Effector memory CD8-positive, alpha-beta T cell (primary cell): ENCODE data around the gene LITAFD.
A peak's percentile ranks its signal among the peaks of the same experiment; 100 is the strongest.

Experiments
- ATAC-seq: fragments of 150-1000 bp; cut with Tn5 transposase; replicated peaks from 2 replicates; pipeline ENCODE4 v1.10.0; 2021; ENCODE audit warnings: mild to moderate bottlenecking, moderate library complexity
- DNase-seq, 3 experiments: peaks; one replicate each; pipeline ENCODE4 v3.0.0; 2021
- H3K27ac Mint-ChIP-seq, 2 donors: one replicate each; pipeline ENCODE4 v1.8.0; 2022; ENCODE audit warnings: mild to moderate bottlenecking in 2 of 2, mixed read lengths in 2 of 2, moderate library complexity in 2 of 2
- H3K27me3 Mint-ChIP-seq, 2 donors: one replicate each; pipeline ENCODE4 v1.8.0; 2022; ENCODE audit warnings: mixed read lengths in 2 of 2
- H3K36me3 Mint-ChIP-seq: one replicate; pipeline ENCODE4 v1.8.0; 2022; ENCODE audit warnings: mild to moderate bottlenecking, moderate library complexity, mixed read lengths; ENCODE audit not compliant: insufficient read depth
- H3K4me1 Mint-ChIP-seq, 2 donors: one replicate each; pipeline ENCODE4 v1.8.0; 2022; ENCODE audit warnings: low read depth in 2 of 2, mixed read lengths in 2 of 2
- H3K4me3 Mint-ChIP-seq, 2 donors: one replicate each; pipeline ENCODE4 v1.8.0; 2022; ENCODE audit warnings: mild to moderate bottlenecking in 2 of 2, mixed read lengths in 2 of 2, moderate library complexity in 2 of 2
- H3K9me3 Mint-ChIP-seq, 2 donors: one replicate each; pipeline ENCODE4 v1.8.0; 2022; ENCODE audit warnings: mixed read lengths in 2 of 2

The LITAFD gene

DNA sequence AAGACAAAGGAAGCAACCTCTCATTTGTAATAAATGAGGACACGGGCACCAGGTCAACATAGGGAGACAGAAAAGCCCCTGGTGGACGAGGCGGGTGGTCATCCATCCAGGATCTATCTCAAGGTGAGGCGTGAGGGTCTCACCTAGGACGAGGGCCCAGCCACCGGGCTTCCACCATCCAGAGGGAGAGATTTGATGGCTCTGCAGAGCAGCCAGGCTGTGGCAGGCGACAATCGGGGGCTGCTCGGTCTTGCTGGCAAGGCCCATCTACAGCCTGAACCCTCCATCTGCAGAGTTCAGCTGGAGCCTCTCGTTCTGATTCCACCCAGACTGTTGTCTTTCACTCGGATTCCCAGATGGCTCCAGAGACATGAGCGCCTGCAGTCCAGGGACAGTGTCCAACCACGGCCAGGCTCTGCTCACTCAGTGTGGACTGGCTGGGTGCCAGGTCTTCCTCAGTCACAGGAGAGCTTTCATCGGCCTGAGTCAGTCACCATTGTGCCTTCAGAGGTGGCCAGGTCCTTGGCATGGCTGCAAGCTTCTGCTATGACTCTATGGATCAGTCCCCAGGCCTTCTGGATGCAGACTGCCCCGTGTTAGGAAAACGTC lies 5.9 kb downstream of the LITAFD start:
- Mint-ChIP-seq H3K36me3 (peaks cover 38% of the 10 kb centered on the region), H3K27me3 (peaks cover 9 to 15% of the 10 kb centered on the region in 2 donors), H3K4me3 (no peak overlapping the region), H3K9me3 (no peaks in the 10 kb centered on the region), H3K27ac (no peak overlapping the region), H3K4me1 (peaks cover 12 to 22% of the 10 kb centered on the region in 2 donors)
- DNase-seq: no peak
- no peak for ATAC-seq

DNA sequence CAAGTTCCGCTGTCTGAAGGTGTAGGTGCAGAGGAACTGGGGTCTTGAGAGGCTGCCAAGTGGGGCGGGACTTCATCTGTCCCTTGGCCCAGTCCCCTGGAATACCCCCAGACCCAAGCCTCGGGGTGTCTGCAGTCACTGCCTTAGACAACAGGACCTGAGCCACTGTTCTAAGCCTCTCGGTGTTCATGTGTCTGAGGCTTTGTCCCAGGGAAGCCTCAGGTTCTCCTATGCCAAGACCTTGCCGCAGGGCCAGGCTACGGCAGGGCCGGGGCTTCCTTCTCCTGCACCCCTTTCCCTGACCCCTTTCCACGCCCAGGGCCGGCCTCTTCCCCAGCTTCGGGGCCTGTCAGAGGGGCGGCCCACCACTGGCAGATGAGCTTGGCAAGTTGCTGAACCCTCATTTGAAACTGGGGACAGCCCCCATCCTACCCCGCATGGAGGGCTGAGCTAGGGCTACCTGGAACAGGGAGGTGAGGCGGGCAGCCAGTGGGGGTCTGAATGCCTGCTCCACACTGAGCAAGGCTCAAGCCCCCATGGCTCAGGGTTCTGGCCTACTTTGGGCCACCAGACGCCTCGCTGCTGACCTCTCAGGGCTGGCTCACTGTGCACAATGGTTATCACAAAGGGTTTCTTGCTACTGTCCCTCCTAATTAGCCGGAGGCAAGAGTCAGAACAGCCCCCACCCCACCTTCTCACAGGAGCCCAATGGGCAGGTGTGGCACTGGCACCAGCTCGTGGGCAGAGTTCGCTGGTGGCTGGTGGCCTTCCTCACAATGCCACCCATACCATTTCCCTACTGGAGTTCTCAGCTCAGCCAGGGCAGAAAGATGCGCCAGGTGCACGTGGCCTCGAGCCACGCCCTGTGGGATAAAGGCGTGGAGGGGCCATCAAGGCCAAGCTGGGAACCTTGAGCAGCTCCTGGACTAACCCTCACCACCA lies 7.1 kb downstream of the LITAFD start:
- Mint-ChIP-seq H3K27me3 (peaks cover 9 to 15% of the 10 kb centered on the region in 2 donors), H3K27ac (no peak overlapping the region), H3K36me3 (peaks cover 49% of the 10 kb centered on the region), H3K4me1 (peaks cover 12 to 22% of the 10 kb centered on the region in 2 donors), H3K9me3 (no peaks in the 10 kb centered on the region), H3K4me3 (no peak overlapping the region)
- ATAC-seq (no peak), DNase-seq (no peak)

DNA sequence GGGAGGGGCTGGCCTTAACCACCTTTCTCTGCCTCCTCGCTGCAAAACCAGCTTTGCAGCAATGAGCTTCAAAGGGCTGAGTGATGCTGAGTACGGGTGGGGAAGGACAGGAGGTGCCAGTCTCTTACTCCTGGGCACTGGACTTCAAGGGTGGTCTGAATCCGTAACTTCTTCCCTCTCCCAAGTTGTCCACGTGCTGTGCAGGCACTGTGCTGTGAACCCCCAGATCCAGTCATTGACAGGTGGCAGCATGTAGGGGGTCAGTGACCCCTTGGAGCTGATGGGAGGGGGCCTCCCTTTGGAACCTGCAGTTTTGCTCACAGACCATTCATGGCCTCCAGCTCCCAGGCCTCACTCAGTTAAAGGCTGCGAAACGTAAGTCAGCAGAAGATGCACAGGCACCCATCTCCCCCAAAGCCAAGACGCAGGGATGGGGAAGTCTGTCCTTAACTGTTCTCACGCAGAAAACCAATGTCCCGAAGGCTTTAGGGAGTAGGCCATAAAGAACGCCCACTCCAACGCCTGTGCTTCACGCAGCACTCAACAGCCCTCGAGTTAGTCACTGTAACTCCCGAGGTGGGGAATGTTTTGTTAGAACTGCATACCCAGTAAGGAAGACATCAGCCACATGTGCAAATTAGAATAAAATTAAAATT lies 7.9 kb downstream of the LITAFD start:
- peaks cover 12 to 22% of the 10 kb centered on the region in 2 donors for H3K4me1 Mint-ChIP-seq
- H3K27me3 Mint-ChIP-seq: peaks cover 9 to 13% of the 10 kb centered on the region in 2 donors
- DNase-seq (no peak), ATAC-seq (no peak)
- H3K9me3 Mint-ChIP-seq: no peaks in the 10 kb centered on the region
- no peak overlapping the region for H3K4me3 Mint-ChIP-seq
- H3K27ac Mint-ChIP-seq: peak overlapping the region in 1 of 2 donors; percentile 85
- H3K36me3 Mint-ChIP-seq: peaks cover 57% of the 10 kb centered on the region

DNA sequence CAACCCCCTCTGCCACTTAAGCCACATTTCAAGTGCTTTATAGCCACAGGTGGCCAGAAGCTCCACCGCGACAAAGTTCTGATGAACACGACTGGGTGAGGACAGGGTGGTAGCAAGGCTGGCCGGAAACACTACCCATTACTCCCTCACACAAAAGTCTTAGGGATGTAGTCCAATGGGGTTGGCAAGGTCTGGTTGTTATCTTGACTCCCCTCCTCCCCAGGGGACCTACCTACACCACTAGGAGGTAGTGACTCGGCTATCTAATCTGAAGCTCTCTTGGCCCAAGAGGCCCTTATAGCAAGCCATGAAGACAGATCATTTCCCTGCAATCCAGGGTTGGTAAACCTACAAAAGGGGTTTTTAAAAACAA lies 8.4 kb downstream of the LITAFD start:
- Mint-ChIP-seq H3K36me3 (peaks cover 63% of the 10 kb centered on the region), H3K4me1 (peaks cover 11 to 21% of the 10 kb centered on the region in 2 donors), H3K4me3 (no peak overlapping the region), H3K27me3 (peaks cover 5 to 8% of the 10 kb centered on the region in 2 donors), H3K27ac (peak overlapping the region; percentile 85 to 93), H3K9me3 (no peaks in the 10 kb centered on the region)
- no peak for DNase-seq
- no peak for ATAC-seq

DNA sequence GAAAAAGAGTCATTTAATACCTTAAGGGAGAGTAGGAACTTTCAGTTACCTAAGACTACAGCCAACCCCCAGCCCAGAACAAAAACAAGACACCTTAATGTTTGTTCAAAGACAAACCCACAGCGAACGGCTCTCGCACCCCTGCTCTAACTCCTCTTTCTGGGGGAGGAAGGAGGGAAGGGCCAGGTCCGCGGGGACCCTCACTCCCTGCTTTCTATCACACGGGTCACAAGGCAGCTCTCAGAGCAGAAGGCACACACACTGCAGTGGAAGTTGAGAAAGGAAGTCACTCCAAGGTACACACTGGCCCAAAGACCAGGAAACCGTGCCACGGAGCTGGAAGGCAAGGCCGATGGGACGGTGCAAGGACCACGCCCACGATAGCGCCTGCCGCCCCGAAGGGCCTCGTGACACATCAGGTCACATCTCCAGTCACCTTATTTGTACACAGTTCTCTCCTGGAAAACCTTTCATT lies 10.0 kb downstream of the LITAFD start:
- DNase-seq (no peak), ATAC-seq (no peak)
- peaks cover 78% of the 10 kb centered on the region for H3K36me3 Mint-ChIP-seq
- H3K27me3 Mint-ChIP-seq: no peaks in the 10 kb centered on the region
- H3K4me1 Mint-ChIP-seq: peaks cover 4 to 12% of the 10 kb centered on the region in 2 donors
- no peaks in the 10 kb centered on the region for H3K9me3 Mint-ChIP-seq
- H3K27ac Mint-ChIP-seq: peak overlapping the region; percentile 85 to 93
- H3K4me3 Mint-ChIP-seq: peak overlapping the region; percentile 47 to 56

DNA sequence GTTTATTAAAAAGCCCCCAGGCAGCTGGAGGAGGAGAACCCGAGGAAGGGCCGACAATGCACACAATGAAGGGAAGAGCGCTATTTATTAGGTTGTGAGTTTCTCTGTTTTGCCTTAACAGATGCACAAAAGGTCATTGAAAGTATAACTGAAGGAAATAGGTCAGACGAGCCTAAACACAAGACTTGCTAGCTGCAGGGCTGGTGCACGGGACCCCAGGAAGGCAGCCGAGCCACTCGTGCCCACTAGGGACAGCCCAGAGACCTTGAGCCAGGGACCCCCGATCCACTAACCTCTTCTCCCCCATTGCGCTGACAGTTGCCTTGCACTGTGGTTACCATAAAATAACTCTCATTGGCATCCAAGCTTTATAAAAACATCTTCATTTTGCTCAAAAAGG lies 11.3 kb downstream of the LITAFD start:
- Mint-ChIP-seq H3K27me3 (no peaks in the 10 kb centered on the region), H3K9me3 (no peaks in the 10 kb centered on the region), H3K4me3 (no peak overlapping the region), H3K4me1 (peaks cover 2 to 8% of the 10 kb centered on the region in 2 donors), H3K27ac (peak overlapping the region in 1 of 2 donors; percentile 93), H3K36me3 (peaks cover 87% of the 10 kb centered on the region)
- ATAC-seq (no peak), DNase-seq (no peak)

DNA sequence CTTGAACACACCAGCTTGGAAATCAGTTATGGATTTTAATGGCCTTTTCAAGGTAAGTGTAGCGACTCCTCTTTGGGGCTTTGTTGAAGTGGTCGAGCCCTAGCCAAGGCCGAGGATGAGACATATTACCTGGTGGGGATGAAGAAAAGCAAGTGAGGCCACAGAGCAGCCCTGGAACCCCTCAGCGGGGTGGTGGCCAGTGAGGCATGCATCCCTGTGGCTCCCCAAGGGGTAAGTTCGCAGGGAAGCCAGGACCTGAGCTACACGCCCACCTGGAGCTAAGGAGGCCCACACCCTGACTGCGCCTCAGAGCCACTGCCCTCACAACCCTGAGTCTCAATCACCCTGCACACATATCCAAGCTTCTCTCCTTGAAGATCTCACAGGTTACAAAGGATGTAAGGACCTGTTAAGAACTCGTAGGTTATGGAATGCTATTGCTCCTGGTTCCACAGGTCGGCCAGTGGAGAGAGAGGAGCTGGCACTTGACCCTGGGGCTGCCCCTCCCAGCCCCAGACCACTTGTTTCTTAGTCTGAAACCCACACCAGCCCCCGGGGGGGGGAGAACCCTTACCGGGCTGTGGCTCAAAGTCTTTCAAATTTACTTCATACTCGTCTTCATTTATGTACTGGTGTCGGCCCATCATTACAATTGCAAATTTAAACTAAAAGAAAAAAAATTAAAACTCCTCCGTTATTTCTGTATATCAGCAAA lies 12.0 kb downstream of the LITAFD start:
- Mint-ChIP-seq H3K27me3 (no peaks in the 10 kb centered on the region), H3K4me1 (peaks cover 2 to 8% of the 10 kb centered on the region in 2 donors), H3K27ac (peak overlapping the region in 1 of 2 donors; percentile 45), H3K4me3 (no peak overlapping the region), H3K36me3 (peaks cover 87% of the 10 kb centered on the region), H3K9me3 (no peaks in the 10 kb centered on the region)
- ATAC-seq (no peak), DNase-seq (no peak)

DNA sequence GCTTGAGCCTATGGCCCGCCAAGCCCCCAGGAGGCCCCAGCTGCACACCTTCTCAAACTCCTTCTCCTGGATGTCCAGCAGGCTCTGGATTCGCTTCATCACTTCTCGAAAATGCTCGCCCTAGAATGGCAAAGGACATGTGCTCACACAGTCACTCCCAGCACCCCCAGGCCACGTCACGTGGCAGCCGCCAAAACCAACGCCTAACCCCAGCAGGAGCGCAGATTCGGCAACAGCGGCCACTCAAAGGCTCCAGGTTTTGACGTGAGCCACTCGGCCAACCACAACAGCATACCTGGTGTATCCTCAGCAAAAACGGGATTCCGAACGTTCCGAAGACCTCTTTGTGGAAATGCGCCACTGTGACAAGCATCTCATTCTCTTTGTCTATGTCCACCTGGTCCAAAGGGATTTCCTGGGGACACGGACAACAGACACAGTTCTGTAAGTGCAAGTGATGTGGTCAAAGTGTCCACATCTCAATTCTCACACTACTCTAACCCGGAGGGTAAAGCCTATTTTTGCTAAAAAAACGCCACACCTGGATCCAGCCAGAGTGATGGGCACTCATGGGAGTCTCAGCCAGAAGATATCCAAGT lies 12.7 kb downstream of the LITAFD start:
- H3K27me3 Mint-ChIP-seq: no peaks in the 10 kb centered on the region
- H3K4me3 Mint-ChIP-seq: no peak overlapping the region
- peaks cover 89% of the 10 kb centered on the region for H3K36me3 Mint-ChIP-seq
- DNase-seq: no peak
- H3K4me1 Mint-ChIP-seq: peaks cover 2 to 8% of the 10 kb centered on the region in 2 donors
- H3K27ac Mint-ChIP-seq: peak overlapping the region in 1 of 2 donors; percentile 45
- no peaks in the 10 kb centered on the region for H3K9me3 Mint-ChIP-seq
- ATAC-seq: no peak

DNA sequence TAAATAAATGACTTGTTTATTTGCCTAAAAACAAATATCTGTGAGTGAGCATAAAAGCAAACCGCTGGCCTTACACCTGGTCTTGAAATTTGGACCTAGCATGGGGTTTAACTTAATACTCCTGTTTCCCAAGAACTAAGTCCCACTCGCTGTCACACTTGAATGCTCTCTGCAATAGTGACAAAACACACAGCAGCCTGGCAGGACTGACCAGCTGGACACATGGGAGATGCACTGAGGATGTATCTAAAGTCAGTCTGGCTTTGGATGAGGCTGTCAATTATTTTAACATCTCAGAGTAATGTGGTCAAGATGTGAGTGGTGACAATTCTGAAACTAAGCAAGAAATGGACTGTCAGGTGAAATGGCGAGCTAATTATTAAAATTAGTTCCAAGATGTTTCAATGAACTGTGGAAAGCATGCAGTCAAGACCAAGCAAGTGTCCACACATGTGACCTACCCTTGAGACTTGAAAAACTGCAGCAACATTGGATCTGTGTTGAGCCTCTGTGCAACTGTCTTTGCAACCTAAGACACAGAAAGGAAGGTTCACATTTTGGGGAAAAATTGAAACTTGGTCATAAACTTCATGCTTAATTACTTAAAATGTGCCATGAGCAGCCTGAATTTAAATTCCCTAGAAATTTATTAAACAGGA lies 16.6 kb downstream of the LITAFD start:
- H3K9me3 Mint-ChIP-seq: no peaks in the 10 kb centered on the region
- H3K27ac Mint-ChIP-seq: peak overlapping the region; percentile 35 to 58
- H3K4me1 Mint-ChIP-seq: peaks cover 0 to 1% of the 10 kb centered on the region in 2 donors
- H3K36me3 Mint-ChIP-seq: peaks cover 98% of the 10 kb centered on the region
- H3K4me3 Mint-ChIP-seq: no peak overlapping the region
- no peak for DNase-seq
- no peak for ATAC-seq
- no peaks in the 10 kb centered on the region for H3K27me3 Mint-ChIP-seq

DNA sequence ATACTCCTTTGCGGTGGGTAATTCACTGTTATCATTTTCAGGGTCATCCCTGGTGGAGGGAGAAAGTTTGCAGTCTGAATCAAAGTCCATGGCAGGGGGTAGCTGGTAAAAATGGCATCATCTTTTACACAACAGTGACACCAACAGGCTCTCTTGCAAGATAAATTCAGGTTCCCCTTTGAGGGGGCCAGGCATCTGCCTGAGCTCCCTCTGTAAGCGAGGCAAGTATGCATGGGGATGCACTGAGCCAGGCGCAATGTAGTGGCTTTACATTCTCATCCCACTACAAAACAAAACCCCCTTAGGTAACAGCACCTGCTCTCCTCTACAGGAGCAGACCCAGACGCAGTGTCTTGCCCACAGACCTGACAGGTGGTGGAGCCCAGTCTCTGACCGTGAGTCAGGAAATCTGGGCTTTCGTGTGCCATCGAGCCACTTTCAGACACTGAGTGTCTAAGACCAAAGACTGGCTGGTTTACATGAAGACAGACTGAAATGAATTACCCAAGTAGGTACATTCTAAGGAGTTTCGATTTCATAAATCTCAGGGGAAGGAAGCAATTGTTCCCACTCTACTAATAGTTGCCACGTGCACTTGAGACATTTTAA lies 17.7 kb downstream of the LITAFD start:
- ATAC-seq (no peak), DNase-seq (no peak)
- Mint-ChIP-seq H3K27ac (no peak overlapping the region), H3K27me3 (no peaks in the 10 kb centered on the region), H3K9me3 (no peaks in the 10 kb centered on the region), H3K4me3 (no peak overlapping the region), H3K4me1 (peaks cover 0 to 1% of the 10 kb centered on the region in 2 donors), H3K36me3 (peaks cover 96% of the 10 kb centered on the region)

DNA sequence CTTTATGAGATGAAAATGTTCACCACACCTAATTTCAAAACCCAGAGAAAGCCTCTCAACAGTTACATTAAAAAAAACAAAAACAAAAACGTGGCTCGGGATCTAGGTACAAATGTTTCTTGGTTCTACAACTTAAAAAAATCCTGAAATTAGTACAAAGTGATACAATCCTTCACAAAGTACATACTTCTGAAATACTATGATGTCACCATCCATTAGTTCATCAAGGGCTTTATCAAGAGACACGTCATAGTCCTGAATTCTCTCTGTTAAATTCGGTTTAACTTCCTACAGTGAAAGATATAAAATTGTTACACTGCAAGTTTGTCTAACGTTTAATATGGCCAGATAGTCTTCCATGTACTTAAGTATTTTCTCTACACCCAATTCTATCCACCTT lies 18.2 kb downstream of the LITAFD start:
- no peak overlapping the region for H3K4me3 Mint-ChIP-seq
- H3K27me3 Mint-ChIP-seq: no peaks in the 10 kb centered on the region
- peaks cover 96% of the 10 kb centered on the region for H3K36me3 Mint-ChIP-seq
- peaks cover 1 to 3% of the 10 kb centered on the region in 2 donors for H3K4me1 Mint-ChIP-seq
- no peaks in the 10 kb centered on the region for H3K9me3 Mint-ChIP-seq
- DNase-seq: no peak
- no peak for ATAC-seq
- H3K27ac Mint-ChIP-seq: no peak overlapping the region

DNA sequence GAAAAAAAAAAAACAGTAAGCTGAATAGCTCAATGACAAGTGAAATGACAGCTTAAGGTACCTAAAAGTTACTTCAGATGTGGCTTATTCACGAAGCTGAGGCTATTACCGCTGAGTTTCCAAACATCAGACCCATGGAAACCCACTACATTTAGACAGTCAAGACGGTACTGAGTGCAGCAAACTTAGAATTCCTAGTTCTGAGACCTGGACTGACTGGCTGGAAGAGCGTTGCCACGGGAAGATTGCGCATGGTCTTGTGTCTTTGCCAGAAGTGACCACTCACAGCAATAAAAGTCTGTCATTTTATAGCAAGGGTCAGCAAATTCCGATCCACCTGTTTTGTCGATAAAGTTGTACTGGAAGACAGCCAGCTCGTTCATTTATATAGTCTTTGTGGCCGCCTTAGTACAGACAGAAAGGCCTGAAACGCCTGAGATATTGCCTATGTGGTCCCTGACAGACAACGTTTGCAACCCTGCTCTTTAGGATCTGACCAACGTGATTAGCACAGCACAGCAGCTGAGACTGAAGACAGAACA lies 19.2 kb downstream of the LITAFD start:
- DNase-seq: no peak
- Mint-ChIP-seq H3K4me1 (peaks cover 1 to 5% of the 10 kb centered on the region in 2 donors), H3K27ac (peak overlapping the region; percentile 25 to 44), H3K27me3 (no peaks in the 10 kb centered on the region), H3K9me3 (no peaks in the 10 kb centered on the region), H3K4me3 (no peak overlapping the region), H3K36me3 (peaks cover 94% of the 10 kb centered on the region)
- ATAC-seq: no peak
